ENCODE measurements around the gene PTP4A2. TPM values are rescaled to one million over a fixed set of nuclear protein-coding genes. Genes with fewer than 3 reads are reported as not detected.

The PTP4A2 gene
- total and polyA plus RNA-seq, 2 of the 13 experiments (the other 11 are each of a cell fraction or from before 2014, with no cell fraction given), result 173 to 225 TPM

DNA sequence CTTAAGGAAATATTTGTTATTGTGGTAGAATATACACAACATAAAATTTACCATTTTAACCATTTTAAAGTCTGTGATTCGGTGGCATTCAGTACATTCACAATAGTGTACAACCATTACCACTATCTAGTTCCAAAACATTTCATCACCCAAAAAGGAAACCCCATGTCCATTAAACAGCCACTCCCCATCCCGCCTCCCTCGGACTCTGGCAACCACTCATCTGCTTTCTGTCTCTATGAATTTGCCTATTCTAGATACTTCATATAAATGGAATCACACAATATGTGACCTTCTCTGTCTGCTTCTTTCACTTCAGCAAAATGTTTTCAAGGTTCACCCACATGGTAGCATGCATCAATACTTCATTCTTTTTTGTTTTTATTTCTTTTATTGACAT, 51.3 kb downstream of the PTP4A2 start:
- ATAC-seq (no peak), DNase-seq (ENCODE audit: low spot score) (no peak), FAIRE-seq (no peak)
- no peak overlapping the region for H2AFZ ChIP-seq (ENCODE audit: low read length)
- 60% methylated on average over 3 of the region's 3 CpGs for WGBS (ENCODE audit: low lambda C conversion rate)
- no TSS peak for BruUV-seq (replicated peaks)
- no peak overlapping the region for H3K4me2 ChIP-seq (ENCODE audit: low read depth, low read length)
- TF ChIP-seq MAF1 (CRISPR knock-in tag; IDR thresholded peaks at IDR 0.05; ENCODE audit: borderline replicate concordance), result no peak
- no peak for TF ChIP-seq REL (CRISPR knock-in tag; conservative IDR thresholded peaks at IDR 0.05)
- no peak for TF ChIP-seq KDM2A (CRISPR knock-in tag; IDR thresholded peaks at IDR 0.05; ENCODE audit: borderline replicate concordance, low read depth)
- TF ChIP-seq MTF1 (CRISPR knock-in tag; IDR thresholded peaks at IDR 0.05), result no peak
- TF ChIP-seq ZFAT (CRISPR knock-in tag; conservative IDR thresholded peaks at IDR 0.05), result no peak
- no peak for TF ChIP-seq NR2F1 (CRISPR knock-in tag; IDR thresholded peaks at IDR 0.05)
- TF ChIP-seq MTERF4 (CRISPR knock-in tag; IDR thresholded peaks at IDR 0.05), result no peak
- no peak for TF ChIP-seq ZNF724P (CRISPR knock-in tag; IDR thresholded peaks at IDR 0.05; ENCODE audit: borderline replicate concordance)
- TF ChIP-seq HIVEP1 (CRISPR knock-in tag; IDR thresholded peaks at IDR 0.05), result no peak
- TF ChIP-seq U2AF1 (optimal IDR thresholded peaks at IDR 0.05; ENCODE audit: low read depth, low read length), result no peak
- TF ChIP-seq, protein P1, sequence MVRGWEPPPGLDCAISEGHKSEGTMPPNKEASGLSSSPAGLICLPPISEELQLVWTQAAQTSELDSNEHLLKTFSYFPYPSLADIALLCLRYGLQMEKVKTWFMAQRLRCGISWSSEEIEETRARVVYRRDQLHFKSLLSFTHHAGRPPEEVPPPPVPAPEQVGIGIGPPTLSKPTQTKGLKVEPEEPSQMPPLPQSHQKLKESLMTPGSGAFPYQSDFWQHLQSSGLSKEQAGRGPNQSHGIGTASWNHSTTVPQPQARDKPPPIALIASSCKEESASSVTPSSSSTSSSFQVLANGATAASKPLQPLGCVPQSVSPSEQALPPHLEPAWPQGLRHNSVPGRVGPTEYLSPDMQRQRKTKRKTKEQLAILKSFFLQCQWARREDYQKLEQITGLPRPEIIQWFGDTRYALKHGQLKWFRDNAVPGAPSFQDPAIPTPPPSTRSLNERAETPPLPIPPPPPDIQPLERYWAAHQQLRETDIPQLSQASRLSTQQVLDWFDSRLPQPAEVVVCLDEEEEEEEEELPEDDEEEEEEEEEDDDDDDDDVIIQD (CRISPR knock-in tag; IDR thresholded peaks at IDR 0.05; ENCODE audit: low read depth), result no peak
- no peak for TF ChIP-seq U2AF2 (IDR thresholded peaks at IDR 0.05; ENCODE audit: low read depth, low read length)
- TF ChIP-seq, protein P2, sequence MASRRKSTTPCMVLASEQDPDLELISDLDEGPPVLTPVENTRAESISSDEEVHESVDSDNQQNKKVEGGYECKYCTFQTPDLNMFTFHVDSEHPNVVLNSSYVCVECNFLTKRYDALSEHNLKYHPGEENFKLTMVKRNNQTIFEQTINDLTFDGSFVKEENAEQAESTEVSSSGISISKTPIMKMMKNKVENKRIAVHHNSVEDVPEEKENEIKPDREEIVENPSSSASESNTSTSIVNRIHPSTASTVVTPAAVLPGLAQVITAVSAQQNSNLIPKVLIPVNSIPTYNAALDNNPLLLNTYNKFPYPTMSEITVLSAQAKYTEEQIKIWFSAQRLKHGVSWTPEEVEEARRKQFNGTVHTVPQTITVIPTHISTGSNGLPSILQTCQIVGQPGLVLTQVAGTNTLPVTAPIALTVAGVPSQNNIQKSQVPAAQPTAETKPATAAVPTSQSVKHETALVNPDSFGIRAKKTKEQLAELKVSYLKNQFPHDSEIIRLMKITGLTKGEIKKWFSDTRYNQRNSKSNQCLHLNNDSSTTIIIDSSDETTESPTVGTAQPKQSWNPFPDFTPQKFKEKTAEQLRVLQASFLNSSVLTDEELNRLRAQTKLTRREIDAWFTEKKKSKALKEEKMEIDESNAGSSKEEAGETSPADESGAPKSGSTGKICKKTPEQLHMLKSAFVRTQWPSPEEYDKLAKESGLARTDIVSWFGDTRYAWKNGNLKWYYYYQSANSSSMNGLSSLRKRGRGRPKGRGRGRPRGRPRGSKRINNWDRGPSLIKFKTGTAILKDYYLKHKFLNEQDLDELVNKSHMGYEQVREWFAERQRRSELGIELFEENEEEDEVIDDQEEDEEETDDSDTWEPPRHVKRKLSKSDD (CRISPR knock-in tag; IDR thresholded peaks at IDR 0.05; ENCODE audit: low read depth), result no peak
- no peak for TF ChIP-seq TCF7 (IDR thresholded peaks at IDR 0.05; ENCODE audit: low read depth)
- no peak for TF ChIP-seq MYC (CRISPR knock-in tag; IDR thresholded peaks at IDR 0.05; ENCODE audit: borderline replicate concordance)
- TF ChIP-seq ZNF782 (CRISPR knock-in tag; IDR thresholded peaks at IDR 0.05; ENCODE audit: borderline replicate concordance), result no peak
- no peak for TF ChIP-seq HMG20A (CRISPR knock-in tag; IDR thresholded peaks at IDR 0.05; ENCODE audit: borderline replicate concordance)
- TF ChIP-seq ZNF775 (CRISPR knock-in tag; IDR thresholded peaks at IDR 0.05; ENCODE audit: borderline replicate concordance), result no peak
- TF ChIP-seq ZNF10 (CRISPR knock-in tag; IDR thresholded peaks at IDR 0.05; ENCODE audit: borderline replicate concordance, low read depth), result no peak
- peaks cover 29% of the 10 kb centered on the region for H3K4me1 ChIP-seq (ENCODE audit: insufficient read depth, low read length)
- no peaks in the 10 kb centered on the region for H3K9me3 ChIP-seq (ENCODE audit: low read length)
- no peak overlapping the region for H3K27ac ChIP-seq (ENCODE audit: extremely low read length, insufficient read depth, low read length)
- intact Hi-C loops (cut with micrococcal nuclease; ENCODE audit: unreplicated experiment), result no loop called here
- in situ Hi-C loops (cut with HindIII; ENCODE audit: extremely low pct_ligation_motif_present, low pct_unique_long_range_greater_than_20kb), result no loop called here
- H4K20me1 ChIP-seq (ENCODE audit: insufficient read depth, low read length), result no peaks in the 10 kb centered on the region
- CTCF ChIA-PET (ENCODE audit: low intra/inter-chr PET ratio, low total read pairs), result no interaction called here
- no peak overlapping the region for H3K9ac ChIP-seq (ENCODE audit: insufficient read depth, low read depth, low read length)
- no peaks in the 10 kb centered on the region for H3K27me3 ChIP-seq (ENCODE audit: control insufficient read depth in 1 of 2, insufficient read depth in 2 of 2, low read length in 2 of 2)
- H3K79me2 ChIP-seq (ENCODE audit: insufficient read depth, low read length), result no peaks in the 10 kb centered on the region
- POLR2A ChIA-PET, result no interaction called here
- no peak overlapping the region for H3K4me3 ChIP-seq (replicated peaks in 1 of 3; ENCODE audit: insufficient read depth in 1 of 3, low read depth in 2 of 3, low read length in 3 of 3)
- no peaks in the 10 kb centered on the region for H3K36me3 ChIP-seq (replicated peaks in 1 of 2; ENCODE audit: control insufficient read depth in 1 of 2, insufficient read depth in 2 of 2, low read length in 2 of 2)

Data from HepG2 (cell line).